GM18502 (cell line): ENCODE measurements around the gene FLAD1.

Experiments used
- ATAC-seq: cut with Tn5 transposase; IDR thresholded peaks from one replicate; pipeline ENCODE4 v1.9.1; 2021; ENCODE audit warnings: mild to moderate bottlenecking; ENCODE audit not compliant: unreplicated experiment, poor library complexity

FLAD1 gene

DNA sequence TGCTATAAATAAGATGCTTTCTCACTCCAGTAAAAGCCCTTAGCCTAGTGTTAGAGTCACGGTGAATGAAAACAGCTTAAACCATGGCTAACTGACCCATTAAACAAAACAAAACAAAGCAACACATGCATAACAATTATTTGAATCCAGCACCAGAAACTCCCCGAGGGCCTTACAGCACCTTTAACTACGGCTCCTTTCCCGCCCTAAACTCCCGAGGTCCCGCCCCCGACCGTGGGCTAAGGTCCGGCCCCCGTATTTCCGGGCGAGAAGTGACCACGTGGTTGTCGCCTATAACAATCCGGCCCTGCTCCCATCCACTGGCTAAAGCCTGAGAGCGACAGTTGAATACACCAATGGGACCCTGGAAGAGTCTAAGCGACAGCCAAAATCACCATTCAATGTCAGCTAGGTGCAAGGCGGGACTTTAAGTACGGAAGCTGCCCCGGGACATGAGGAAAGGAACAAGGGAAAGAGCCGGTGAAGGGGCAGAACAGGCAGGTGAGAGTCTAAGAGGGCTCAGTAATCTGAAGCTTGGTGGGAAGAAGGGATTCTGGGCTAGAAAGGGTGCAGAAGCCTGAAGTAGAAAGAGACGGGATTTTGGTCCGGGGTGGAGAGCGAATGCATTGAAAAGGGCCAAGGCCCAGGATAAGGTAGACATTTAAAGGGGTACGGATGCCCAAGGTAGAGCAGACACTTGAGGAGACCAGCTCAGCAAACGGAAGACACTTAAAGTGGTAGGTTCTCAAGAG, at the start of gene FLAD1:
Gene FLAD1 (plus strand): TSS at position 448 of the 752 bp plus-strand sequence. CDS start 351 bp downstream, outside the sequence.
- peak; percentile 98 for ATAC-seq

DNA sequence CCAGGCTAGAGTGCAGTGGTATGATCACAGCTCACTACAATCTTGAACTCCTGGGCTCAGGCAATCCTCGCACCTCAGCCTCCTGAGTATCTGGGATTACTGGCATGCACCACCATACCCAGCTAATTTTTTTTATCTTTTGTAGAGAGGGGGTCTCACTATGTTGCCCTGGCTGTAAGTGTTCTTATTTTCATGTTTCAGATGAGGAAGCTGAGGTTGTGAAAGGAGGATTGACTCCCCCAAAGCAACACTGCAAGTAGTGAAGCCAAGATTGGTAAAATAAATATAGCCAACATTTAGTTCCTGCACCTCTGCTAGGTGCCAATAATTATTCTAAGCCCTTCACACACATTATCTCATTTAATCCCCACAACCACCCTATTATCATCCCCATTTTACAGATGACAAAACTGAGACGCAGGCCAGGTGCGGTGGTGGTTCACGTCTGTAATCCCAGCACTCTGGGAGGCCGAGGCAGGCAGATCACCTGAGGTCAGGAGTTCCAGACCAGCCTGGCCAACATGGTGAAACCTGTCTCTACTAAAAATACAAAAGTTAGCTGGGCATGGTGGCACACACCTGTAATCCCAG, 48.7 kb upstream of the FLAD1 start:
- no peak for ATAC-seq

DNA sequence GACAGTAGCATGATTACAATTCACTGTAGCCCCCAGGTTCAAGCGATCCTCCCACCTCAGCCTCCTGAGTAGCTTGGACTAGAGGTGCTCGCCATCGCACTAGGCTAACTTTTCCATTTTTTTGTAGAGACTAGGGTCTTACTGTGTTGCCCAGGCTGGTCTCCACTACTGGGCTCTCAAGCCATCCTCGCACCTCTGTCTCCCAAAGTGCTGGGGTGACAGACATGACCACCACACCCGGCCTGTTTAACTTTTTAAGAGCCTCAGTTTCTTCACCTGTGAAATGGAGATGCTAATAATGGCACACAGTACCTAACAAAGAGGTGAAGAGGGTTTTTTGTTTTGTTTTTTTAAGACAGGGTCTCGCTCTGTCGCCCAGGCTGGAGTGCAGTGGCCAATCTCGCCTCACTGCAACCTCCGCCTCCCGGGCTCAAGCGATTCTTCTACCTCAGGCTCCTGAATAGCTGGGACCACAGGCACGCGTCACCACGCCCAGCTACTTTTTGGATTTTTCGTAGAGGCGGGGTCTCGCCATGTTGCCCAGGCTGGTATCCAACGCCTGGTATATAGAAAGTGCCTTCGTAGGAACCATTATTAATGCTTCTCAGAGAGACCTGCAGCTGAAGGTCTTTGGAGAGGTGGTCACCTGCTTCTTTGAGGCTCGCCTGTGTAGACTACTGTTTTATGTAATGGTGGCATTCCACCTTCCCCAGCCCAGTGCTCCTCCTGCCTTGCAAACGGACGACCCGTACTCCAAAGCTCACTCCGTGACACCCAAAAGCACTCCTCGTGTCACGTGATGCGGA, 47.2 kb upstream of the FLAD1 start:
- peak; percentile 0 for ATAC-seq

DNA sequence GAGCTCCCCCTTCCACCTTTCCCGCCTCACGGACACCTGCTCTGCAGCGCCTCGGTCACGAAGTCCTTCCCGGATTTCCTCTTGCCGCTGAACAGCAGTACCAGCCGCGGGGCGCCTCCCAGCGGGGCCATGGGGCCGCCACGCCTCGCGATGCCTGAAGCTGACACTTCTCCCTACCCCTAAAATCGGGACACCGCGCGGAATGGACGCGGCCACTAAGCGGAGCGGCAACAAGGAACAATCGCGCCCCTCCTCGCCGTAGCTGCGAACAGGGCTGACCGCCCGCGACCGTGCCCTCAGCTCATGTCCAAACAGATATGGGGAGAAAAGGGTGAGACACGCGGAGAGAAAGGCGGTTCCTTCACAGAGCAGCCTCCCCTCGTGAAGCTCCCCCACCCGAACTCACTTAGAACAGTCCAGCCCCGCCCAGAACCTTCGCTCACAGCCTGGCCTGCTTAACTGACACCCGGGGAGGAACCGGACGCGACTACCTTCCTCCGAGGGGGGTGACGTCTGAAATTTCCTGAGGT, 46.5 kb upstream of the FLAD1 start, which contains the start of gene PMVK:
Gene PMVK (minus strand): TSS at position 165 of the 530 bp plus-strand sequence. CDS start 34 bp downstream, at position 131.
- ATAC-seq: peak; percentile 75

DNA sequence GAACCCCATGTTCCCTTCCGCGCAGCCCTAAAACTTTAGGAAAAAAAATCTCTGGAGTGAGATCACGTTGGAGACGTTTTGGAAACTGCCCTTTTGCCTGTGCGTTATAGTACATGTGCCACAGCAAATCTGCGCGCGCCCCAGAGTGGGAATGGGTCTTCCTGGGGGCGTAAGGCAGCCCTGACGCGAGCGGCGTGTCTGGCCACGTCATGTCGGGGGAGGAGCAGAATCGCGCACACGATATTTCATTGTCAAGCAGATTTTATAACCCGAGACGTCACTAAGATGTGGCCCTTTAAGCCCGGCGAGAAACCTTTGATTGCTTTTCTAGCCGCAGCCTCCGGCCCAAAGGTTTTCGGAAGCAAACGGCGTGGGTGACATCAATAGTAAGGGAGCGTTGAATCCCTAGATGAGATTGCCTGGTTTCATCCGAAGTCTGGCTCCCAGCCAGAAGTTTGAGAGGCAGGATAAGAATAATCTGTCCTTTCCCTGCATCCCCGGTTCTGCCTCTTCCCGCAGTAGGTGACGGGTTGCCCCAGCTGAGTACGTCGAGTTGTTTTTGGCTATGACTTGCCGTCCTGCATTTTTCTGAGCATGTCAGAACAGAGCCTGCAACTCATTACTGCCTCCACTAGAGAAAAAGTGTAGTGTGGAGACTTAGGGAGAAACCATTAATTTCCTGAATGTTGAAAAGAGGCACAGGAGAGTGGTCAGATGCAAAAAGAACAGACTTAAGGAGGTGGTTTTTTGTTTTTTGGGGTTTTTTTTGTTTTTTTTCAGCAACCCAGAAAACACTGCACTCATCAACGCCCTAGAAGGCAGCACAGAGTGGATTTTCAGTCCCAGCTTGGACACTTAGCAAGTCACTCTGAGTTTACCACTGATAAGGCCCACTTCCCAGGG, 45.8 kb upstream of the FLAD1 start:
- peak; percentile 62 for ATAC-seq

DNA sequence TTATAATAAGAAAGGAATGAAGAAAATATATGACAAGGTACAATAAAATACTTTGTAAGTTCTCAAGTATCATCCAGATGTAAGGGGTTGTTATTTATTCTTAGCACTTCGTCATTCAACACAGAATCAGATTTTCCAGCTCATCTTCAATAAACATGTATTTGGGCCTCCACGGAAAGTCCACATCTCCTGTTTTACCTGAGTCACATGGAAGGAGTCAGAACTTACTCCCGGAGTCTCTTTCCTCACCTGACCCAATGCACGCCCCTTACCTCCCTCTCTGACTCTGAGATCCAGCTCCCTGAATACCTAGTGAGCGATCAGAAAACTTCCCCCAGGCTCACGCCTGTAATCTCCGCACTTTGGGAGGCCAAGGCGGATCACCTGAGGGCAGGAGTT, 45.2 kb upstream of the FLAD1 start:
- ATAC-seq: no peak

DNA sequence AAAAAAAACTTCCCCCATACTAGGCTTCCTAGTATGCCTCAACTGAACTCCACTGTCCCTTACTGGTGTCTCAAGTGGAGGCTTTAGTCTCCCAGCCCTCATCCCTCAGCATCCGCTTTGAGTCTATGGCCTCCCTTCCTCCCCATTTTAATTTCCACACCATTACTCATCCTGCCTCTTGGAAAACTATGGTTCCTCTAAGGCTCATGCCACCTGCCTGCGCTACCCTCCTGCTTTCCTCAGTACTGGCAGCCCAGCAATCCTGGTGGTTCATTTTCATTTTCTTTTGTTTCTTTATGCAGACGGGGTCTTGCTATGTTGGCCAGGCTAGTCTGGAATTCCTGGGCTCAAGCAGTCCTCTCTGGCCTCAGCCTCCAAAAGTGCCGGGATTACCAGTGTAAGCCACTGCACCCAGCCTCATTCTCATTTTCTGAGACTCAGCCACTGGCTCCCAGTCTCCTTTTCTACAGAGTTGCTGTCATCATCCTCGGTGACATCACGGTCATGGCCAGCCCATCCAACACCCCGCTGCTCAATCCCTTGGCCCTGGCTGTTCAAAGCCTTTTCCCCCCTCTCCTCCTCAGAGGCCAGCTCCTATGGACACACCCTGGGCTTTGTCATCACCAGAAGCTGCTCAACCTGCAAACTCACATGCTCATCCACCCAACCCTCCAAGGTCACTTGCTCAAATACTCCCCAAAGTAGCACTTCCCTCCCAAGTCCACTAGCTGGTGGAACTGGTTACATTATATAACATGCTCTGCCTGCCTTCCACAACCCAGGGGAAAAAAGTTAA, 44.3 kb upstream of the FLAD1 start:
- ATAC-seq: no peak

DNA sequence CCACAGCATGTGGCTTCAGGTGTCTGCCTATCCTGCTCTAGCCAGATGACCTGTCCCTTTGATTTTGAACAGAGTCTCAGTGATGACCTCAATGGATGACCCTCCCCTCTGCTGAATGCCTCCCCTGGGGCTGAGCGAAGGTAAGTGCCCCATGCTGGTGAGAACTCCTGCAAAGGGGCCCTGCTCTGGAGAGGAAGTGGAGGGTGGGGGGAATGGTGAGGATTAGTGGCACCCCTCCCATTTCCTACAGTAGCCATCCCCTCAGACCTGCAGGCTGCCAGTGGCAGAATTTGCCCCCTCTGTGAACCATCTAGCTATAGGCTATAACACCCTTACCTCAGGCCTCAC, 43.0 kb upstream of the FLAD1 start:
- ATAC-seq: no peak

DNA sequence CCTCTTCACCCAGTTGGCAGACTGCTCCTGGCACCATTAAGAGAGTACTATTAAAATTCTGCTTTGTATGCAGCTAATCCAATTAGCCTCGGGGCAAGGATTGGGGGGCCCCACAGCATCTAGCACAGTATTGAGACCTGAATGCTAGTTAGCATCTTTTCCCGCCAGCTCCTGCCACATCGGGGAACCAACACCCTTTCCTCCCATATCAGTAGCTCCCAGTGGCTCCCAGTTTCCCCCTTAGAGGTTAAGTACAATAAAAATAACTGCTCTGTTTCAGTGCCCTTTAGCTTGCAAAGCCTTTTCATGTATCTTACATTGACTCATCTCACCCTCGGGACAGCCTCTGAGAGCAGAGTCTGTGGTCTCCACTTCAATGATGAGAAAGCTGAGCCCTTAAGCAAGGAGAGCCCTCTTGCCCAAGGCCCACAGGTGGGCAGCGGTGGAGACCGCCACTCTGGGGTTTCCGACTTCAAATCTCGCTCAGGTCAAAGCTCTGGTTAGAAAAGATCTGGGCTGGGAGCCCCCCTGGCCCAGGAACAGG, 42.4 kb upstream of the FLAD1 start:
- ATAC-seq: no peak

DNA sequence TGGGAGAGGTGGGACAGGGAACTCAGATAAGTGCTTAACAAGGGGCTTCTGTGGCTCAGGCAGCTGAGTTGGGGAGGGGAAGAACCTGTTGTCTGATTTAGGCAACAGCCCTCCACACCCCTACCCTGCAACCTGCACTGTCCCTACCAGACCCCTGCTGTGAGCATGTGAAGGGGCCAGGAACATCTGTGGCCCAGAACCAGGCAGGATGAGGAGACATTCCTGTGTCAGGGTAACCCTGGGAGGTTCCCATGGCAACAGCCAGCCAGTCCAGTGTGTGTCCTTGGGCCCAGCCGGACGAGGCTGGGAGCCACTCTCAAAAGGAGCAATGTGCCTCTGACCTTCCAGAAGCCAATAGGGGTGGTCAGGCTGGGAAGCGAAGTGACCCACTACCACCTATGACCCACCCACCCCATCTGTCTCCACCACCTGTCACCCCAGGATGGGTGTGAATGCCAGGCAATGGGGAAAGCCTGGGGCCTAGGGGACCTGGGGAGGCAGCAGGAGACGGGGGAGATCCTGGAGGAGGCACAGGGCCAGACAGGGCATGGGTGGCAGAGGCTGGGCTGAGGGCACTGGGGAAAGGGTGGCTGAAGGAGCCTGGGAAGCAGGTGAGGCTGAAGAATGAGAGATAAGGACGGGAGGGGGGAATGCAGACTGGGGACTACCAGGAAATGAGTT, 41.7 kb upstream of the FLAD1 start:
- ATAC-seq: no peak

DNA sequence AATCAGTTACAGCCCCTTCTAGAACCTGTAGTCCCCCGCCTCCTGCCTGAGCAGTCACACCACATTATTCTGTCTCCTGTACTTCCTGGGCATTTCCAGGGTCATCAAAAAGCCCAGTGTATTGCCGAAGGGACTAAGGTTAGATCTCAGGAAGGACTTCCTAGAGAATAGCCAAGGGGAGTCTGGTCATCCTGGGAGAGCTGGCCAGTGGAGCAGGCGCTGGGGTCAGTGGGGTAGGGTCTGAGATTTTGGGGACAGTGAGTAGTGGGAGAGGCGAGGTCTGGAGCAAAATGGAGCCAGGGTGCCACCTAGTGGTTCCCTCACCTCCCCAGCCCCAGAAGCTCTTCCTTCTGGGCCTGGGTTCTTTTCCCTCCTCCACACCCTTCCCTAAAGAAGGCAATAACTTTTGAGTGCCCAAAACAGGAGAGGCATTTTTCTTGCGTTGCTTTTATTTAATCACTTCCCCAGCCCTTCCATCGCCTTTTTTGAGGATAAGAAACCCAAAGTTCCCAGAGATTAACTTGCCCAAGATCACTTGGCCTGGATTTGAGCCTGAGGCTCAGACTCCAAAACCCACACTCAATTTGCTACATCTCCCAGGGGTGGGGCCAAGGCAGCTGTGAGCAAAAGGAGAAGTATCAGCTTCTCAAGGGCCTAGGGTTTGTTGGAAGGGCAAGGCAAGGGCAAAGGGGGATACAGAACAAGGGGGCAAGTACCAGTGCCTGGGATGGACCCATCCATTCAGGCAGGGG, 39.3 kb upstream of the FLAD1 start:
- no peak for ATAC-seq

DNA sequence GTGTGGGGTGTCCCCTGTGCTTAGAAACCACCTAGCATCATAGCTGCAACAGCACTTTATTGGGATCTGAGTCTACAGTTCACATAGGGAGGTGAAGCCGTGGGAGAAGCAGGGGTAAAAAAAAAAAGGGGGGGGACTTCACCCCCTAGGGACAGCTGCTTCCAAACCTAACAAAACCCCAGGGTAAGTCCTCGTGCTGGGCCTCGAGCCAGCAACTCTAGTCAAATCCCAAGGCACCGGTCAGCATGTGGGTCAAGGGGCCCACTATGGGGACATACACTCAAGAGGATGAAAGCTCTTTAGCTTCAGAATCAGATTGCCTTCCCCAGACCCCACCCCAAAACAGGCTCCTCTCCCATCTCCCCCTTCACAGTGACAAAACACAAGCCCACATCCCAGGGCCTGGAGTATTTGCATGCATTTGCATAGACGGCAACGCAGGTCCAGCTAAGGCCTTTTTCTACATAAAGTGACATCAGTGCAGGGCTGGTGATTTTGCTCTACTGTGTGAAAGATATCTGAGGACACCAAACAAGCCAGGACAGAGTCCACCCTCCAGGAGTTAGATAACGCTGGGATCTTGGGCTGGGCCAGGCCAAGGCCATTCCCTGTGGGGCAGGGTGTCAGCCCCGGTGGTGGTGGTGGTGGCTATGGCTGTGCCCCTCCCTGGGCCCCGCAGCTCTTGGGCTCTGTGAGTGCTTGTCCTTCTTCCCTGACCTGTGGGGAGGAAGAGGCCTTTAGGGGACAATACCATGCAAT, 38.6 kb upstream of the FLAD1 start:
- no peak for ATAC-seq

DNA sequence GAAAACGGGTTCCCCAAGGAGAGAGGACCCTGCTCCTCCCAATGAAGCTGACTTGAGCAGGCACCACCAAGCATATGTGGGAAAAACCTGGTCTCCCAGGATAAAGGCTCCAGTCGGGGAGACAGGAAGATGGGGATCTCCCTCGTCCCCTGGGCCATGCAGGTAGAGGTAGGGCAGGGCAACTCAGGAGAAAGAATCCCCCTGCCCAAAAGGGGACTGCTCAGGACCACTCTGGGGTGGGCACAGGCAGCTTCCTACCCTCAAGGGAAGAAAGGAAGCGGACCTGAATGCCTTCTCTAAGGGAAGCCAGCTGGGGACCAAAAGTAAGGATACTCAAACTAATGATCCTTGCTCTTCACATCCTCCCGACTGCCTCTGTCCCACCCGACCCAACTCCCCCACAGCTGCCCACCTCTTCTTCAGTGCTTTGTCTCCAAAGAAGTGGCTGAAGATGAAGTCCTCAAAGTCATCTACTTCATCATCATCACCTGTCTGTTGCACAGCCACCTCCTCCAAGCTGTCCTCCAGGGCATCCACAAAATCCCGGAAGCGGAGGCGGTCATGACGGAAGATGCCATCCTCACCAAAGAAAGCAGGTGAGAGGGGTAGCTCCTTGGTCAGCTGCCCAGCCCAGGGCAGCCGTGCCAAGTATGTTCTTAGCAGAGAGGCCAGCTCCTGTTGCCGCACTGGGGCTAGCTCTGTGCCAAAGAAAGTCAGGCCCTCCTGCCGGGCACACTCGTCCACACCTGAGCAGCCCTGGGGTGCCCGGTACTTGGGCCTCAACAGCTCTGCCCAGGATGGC, 37.8 kb upstream of the FLAD1 start:
- ATAC-seq: no peak

DNA sequence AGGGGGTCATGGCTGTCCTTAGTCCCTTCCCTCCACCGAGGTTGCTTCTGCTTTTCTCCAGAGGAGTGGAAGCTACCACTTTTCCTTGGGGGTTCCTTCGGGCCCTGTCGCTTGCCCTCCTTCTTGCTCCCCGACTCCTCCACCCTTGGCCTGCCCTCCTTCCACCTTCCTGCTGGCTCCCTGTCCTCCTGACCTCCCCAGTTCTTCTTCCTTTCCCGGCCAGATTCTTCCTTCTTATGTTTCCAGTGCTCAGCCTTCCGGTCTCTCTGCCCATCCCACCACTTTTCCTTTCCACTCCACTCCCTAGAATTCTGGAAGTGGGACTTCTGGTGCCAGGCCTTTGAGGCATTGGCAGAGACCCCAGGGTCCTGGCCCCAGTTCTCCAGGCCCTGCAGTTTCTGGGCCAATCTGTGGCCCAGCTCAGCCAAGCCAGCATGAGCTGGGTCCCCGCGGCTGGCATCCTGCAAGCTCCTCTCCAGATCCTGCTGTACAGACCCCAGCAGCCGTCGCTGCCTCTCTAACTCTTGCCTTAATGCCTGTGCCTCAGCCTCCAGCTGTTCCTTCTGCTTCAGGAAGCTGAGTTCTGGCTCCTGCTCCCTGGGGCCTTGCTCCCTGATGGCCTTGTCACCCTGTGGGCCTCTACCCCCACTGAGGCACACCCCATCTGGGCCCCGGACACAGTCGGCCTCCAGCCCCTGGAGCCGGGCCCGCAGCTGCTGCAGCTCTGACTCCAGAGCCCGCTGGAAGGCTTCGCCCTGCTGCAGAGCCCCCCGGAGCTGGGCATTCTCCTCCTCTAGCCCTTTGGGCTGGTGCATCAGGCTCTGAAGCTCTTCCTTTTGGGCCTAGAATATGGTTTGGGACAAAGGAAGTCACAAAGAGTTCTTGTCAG, 36.9 kb upstream of the FLAD1 start:
- no peak for ATAC-seq

DNA sequence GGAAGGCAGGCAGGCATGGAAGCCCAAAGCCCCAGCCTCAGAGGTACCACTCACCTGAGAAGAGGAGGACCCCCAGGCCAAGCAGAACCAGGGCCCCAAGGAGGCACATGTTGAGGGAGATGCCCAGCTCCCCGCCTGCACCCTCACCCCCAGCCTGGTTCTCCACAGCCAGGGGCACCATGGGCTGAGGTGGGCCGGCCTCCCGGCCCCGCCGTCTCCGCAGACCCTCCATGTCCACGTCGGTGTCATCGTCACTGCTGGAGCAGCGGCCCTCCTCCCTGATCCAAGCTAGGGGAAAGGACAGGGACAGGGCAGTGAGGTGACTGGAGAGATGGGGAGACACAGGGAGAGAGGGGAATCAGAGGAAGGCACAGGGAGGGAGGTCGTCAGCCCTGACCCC, 35.1 kb upstream of the FLAD1 start:
- no peak for ATAC-seq
